HG02642 (cell line): ENCODE results near the gene FGFR2.
"Not testable (repeated sequence)": the region's sequence is repeated elsewhere in the genome, so short reads cannot be mapped to it uniquely, and the experiment has no call there.

Experiments used
- ATAC-seq: cut with Tn5 transposase; IDR thresholded peaks from one replicate; pipeline ENCODE4 v1.9.1; 2021; ENCODE audit warnings: mild to moderate bottlenecking; ENCODE audit not compliant: unreplicated experiment, poor library complexity

FGFR2 gene

DNA sequence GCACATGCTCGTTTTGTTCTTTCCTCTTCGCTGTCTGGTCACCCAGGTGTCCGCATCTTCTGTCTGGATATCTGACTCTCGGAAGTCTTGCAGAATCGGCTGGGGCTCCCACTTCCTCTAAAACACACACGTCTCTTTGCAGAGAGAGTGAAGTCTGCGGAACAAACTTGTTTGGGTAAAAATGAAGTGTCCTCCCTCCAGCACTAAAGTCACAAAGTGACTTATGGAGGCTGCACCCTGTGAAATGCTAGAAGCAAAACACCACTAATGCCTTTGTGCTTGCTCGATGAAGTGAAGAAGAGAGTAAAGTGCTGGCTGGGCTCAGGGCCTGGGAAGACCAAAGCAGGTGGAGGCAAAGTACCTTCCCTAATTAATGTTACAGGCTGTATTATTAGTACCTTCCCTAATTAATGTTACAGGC is 71.4 kb downstream of the FGFR2 start:
- ATAC-seq = no peak

DNA sequence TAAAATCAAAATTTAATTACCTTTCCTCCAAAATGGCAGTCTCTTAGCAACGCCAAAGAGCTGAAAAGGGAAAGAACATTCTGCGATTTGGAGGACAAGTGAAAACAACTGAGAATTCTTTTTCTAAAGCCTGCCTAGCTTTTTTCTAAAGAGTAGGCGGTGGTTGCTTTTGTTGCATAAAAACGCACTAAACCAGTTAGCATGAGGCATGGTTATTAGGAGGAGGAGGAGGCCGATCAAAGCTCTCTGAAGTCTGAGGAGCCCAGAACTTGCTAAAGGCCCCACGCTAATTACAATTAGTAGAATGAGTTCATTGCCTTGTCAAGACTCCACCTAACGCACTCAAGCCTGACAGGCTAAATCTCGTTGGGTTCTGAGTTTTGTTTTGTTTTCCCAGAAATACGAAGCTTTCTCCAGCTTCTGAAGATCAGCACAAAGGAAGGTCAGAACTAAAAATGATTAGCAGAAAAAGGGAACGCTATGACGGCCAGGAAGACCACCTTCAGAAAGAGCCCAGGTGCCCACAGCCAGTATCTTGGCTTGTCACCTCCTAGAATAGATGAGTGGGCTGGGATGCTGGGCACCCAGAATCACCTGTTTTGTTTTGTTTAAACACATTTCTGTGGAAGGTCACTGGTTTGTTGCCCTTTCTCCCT is 72.0 kb downstream of the FGFR2 start:
- no peak for ATAC-seq

DNA sequence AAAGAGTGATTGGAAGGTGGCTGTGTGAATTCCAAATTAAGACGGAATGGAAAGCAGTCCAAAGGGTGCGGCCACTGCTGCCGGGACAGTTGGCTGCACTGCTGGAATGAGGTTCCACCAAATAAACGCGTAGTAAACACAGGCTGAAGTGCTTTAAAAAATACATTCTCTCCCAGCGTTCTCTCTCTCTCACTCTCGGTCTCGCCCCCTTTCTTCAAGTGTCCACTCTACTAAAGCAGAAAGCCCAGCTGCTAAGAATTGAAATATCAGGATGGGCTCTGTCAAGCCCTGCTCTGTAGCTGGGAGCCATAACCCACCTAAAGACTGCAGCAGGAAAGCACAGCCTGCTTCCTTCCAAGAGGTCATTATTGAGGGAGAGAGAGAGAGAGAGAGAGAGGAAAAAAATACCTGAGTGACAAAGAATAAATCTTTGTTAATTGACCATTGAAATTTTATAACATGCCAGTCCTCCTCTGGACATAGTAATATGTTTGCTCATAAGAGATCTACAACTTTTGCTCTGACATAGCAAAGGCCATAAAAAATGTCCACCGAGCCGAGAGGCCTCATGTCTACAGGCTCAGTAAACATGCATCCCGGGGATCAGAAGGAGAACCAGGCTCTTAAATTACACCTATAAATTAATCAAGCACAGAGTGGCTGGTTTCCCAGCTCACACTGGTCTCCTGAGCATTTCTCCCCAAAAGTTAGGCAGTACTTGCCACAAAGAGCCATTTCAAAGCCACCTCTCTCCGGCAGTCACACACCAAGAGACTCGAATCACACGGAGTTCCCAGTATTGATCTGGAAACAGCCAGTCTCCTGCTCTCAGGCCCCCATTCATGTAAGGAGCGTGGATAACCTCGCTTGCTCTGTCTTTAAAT is 72.8 kb downstream of the FGFR2 start:
- ATAC-seq = no peak

DNA sequence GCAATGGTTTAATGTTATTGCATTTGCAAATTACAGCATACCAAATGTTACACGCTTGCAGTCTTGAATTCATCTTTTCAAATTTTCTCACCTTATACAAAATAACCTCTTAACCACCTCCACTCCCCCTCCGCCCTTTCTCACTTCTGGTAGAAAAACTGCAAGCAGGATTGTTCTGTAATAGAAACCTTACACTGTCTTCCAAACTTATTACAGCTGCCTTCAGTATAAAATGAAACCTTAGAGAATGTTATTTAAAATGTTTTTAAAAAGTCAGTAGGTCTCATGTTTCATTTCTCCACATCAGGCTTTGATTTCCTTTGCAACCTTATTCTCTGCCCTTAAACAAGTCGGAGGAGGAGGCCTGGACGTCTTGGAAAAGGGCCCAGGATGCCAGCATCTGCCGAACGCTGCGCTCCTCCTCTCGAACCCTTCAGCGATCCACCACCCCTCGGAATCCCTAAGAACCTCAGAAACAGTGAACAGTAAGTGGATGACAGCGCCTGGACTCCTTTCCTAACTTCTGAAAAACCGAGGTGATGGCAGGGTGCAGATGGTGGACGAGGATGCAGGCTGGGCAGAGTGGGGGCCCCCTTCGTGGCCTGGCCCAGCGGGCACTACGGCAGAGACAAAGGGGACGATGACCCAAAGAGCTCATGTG is 74.0 kb downstream of the FGFR2 start:
- no peak for ATAC-seq

DNA sequence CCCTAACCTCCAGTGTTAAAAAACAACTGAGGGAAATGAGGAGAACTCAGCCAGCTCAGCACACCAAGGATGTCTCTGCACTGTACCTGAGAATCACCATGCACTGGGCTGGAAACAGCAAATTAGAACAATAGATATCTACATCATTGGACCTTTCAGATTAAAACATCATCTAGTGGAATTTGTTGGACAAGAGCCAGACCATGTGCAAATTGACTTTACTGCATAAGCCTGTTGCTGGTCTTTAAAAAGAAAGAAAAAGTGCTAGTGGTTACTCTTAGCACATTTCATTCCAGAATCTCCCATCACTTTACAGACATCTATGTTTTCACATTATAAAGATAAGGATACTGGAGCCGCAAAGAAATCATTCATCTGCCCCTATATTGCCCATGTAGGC is 75.4 kb downstream of the FGFR2 start:
- ATAC-seq = no peak

DNA sequence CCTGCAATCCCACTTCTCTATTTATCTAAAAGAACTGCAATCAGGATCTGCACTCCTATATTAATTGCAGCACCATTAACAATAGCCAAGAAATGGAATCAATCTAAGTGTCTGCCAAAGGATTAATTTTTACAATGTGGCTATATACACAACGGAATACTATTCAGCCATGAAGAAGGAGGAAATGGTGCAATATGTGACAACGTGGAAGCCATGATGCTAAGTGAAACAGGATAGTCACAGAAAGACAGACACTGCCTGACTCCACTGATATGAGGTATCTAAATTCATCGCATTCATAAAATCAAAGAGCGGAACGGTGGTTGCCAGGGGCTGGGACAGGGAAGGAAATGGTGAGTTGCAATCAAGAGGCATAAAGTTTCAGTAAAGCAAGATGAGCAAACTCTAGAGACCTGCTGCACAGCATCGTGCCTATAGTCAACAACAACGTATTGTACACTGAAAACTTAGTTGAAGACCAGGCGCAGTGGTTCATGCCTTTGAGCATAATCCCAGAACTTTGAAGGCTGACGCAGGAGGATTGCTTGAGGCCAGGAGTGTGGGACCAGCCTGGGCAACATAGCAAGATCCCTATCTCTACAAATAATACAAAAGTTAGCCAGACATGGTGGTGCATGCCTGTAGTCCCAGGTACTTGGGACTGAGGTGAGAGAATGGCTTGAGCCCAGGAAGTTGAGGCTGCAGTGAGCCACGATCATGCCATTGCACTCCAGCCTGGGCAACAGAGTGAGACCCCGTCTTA is 76.3 kb downstream of the FGFR2 start:
- ATAC-seq = no peak

DNA sequence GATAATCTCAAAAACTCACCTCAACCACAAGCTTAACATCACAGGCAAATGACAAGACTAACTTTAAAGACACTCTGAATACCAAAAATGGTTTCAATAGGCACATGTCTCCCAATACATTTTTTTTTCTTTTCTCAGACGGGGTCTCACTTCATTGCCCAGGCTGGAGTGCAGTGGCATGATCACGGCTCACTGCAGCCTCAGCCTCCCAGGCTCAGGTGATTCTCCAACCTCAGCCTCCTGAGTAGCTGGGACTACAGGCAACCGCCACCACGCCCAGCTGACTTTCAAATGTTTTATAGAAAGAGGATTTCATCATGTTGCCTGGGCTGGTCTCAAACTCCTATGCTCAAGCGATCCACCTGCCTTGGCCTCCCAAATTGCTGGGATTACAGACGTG is 77.7 kb downstream of the FGFR2 start:
- not testable (repeated sequence) for ATAC-seq

DNA sequence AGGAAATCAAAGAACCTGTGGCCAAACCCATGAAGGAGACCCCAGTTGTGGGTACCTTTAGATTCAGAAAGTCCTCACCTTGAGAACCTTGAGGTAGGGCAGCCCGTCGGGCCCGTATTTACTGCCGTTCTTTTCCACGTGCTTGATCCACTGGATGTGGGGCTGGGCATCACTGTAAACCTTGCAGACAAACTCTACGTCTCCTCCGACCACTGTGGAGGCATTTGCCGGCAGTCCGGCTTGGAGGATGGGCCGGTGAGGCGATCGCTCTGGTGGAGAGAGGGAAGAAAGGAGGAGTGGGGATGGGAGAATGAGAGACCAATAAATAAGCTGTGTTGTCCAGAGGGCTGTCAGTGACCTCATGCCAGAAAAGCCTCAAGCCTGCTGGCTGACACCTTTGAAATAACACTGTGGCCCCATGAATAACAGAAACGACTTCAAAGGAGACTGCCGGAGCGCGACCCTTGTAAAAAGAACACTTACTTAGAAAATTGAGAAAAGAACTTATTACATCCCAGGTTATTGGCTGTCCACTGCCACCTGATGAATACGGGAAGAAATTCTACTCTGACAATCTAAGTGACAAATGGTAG is 78.2 kb downstream of the FGFR2 start:
- ATAC-seq = no peak

DNA sequence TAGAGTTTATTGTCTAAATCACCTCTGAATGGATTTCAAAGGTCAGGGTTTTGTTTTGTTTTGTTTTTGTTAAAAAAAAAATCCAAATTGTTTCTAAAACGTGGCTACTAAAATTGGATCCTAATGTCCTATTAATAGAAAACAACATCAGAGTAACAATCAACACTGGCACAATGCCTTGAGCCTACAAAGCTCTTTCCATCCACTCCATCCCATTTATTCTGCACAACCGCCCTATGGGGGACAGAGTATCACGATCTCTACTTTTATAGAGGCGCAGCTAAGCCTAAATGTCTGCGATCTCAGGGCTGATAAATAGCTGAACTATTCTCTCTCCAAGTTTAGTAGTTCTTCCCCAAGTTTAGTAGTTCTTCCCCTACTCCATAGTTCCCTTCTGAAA is 78.8 kb downstream of the FGFR2 start:
- no peak for ATAC-seq

DNA sequence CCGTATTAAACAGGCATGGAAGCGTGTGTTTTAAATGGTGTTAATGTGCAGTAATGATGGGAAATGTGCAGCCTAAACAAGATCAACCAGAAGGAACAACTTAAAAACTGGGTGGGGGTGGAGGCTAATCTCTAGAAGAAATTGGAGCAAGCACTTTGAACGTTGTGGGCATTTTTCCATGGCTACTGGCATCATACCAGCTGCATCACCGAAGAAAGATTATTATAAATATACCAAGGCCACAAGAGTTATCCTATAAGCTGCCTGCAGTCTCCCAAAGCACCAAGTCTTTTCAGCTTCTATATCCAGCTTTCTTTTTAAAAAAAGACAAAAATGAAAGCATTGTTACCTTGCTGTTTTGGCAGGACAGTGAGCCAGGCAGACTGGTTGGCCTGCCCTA is 79.9 kb downstream of the FGFR2 start:
- no peak for ATAC-seq

DNA sequence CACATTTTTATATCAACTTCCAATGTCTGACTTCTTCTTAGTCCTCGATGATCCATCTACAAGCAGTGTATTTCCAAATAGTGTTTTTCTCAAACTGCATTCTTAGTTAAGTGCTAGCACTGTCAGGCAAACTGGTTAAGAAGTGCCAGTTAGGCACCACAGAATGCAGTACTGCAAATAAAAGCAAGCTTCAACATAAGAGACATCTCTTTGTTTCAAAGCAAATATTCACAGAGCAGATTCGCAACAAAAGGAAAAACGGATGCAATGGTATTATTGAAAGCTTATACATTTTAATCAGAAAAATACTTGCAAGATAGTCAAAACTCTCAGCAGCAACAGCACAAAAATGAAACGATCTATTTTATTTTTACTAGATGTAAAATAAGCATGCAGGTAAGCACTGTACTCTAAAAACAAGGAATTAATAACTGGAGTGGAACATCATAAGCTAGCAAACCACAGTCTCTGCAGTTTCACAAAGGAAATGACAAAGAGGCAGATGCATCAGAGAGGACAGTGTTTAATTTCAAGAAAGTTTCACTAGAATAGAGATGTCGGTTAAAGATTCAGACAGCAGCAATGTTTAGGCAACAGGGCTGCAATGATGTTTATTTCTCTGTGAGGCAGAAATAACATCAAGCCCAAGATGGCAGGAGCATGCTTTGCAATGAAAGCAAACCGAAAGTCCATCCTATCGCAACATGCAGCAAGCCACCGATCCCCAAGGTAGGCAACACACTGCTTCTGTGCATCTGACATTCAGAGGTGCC is 82.0 kb downstream of the FGFR2 start:
- peak; percentile 55 for ATAC-seq

DNA sequence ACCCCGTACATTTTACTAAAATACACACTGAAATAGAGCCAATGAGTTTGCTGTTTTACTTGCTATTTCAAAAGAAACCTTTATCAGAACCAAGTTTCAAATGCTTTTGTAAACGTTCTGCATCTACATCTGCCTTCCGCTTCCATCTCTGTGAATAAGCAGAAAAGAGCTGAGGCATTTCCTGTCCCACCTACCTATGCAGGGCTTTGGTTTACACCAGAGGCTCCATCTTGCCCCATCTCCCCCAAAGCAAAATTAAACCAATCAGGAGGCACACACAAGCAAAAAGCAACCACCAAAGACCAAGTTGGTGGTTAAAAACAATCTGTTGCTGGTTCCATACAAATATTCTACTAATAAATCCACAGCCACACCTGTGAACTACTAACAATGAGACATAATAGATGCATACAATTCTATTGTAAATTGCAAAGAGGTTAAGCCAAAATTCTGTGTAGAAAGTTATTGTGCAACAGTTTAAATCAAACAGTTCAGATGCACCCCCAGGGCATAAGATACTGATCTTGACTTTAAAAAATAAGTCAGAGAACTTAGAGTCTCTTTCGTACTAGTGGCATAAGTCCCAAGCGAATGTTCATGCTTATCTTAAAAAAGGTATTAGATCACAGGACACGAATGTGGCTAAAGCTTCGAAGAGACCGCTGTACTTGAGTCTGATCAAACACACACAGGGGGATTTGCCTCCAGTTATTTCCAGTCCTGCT is 83.9 kb downstream of the FGFR2 start:
- ATAC-seq = no peak

DNA sequence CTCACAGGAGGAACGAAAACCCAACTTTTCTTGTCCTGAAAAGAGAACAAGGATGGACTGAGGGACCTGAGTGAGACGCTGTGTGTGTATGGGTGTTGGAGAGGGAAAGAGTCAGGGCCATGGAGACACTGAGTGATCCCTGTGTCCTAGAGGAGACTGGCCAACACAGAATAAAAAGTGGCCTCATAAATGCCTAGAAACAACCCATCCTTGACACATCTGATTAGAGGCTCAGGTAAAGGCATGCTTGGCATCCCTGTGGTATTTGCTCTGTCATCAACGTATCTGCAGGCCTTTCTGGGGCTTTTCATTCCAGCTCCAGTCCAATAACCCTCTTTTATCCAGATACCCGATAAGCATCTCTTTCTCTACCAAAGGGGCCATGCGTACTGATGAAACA is 86.3 kb downstream of the FGFR2 start:
- no peak for ATAC-seq

DNA sequence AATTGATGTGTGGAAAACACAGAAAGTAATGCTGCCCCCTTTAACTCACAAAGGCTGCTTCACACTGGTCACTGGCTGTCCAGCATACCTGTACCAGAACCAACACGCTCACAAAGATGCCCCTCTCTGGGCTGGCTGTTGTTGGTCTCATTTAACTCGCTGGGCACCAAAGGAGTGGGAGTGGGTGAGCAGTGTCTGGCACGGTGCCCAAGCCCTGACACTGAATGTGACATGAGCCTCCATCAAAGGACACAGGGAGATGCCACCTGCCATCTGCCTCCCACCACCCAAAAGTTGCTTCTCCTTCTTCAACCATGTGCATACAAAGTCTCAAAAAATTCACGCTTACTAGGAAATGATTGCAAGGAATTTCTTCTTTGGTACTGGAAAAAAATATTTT is 86.8 kb downstream of the FGFR2 start:
- ATAC-seq = no peak

DNA sequence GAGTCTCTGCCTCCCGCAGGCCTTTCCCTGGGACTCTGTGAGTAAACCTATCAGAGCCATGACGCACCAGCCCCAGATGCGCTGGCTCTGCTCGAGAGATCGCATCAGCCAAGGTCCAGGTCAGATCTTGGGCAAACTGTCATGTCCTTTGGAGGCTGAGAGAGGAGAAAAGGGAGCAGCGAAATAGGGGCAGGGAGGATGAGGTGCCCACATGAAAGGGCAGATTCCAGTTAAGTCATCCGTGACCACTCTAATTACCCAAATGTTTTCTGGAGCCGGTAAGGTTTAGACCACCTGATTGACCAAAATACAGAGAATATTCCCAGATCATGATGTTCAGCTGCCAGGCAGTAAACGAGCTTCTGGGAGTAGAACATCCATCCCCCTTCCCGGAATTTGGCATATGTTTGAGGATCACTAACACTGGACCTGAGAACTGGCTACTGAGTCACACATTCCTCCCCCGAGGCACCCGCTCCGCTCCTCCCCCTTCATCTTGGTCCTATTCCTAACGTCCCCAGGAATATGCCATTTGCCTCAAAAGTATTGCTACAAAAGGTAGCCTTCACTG is 88.0 kb downstream of the FGFR2 start:
- no peak for ATAC-seq

DNA sequence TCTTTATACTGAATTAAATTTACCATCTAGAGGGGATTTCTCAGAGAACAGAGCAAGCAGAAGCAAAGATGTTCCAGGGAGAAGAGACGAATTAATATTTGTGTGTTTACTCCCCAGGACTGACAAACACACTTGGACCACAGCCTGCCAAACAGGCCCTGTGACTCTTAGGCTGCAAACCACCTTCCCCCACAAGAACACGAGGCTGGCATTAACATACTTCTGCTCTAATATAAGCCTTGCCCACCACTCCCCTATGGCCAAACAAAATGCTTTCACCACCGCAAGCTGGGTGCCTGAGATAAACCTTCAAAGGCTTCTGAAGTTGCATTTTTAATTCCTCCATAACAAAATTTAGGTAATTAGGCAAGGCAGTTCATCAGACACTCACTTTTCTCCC is 88.4 kb downstream of the FGFR2 start:
- ATAC-seq = no peak

DNA sequence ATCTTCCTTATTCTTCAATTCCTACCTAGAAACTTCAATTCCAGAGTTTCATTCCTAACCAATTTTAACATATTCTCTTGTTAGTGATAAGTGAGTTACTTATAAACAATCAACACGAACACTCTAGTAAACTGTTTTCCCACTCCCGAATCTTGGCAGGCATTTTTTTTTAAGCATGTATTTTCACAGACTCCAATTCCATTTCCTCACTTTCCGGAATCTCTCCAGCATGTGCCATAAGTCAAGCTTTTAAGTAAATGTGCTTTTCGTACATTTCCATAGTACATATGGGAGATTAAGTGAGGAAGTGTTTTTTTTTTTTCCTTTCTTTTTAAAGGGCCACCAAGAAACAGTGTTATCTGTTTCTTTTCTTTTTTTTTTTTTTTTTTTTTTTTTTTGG is 89.1 kb downstream of the FGFR2 start:
- no peak for ATAC-seq

DNA sequence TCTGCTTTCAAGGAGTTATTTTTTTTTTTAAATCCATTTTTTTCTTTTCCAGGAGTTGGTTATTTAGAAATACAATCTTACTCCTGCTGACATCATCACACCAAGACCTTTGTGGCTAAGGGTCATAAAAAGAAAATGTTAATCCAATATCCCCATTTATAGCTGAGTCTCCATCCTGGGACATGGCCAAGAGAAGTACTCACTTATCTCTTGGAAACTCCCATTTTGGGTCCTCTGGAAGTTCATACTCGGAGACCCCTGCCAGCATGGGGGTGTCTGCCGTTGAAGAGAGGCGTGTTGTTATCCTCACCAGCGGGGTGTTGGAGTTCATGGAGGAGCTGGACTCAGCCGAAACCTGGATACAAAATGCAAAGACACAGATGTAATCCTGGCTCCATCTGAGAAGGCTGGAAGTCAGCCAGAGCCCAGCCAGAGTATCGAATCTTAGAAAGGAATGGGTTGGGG is 94.6 kb downstream of the FGFR2 start:
- ATAC-seq = no peak
